ENCODE measurements around the gene MTX2.
"Not testable (repeated sequence)": the region's sequence is repeated elsewhere in the genome, so short reads cannot be mapped to it uniquely, and the experiment has no call there.

Gene MTX2

GRCh38 chr2:176356251-176356650 is 87.0 kb downstream of the MTX2 start:
- Histone ChIP-seq H3K27me3 (no peaks in the 10 kb centered on the region), H3K4me1 (no peaks in the 10 kb centered on the region), H3K9me3 (peaks cover 4% of the 10 kb centered on the region; the same call in 1 of the 2 replicates), H3K27ac (no peak overlapping the region), H3K36me3 (no peaks in the 10 kb centered on the region), H3K4me2 (no peak overlapping the region), H4K20me1 (no peaks in the 10 kb centered on the region), H3K4me3 (no peak overlapping the region), H3K9ac (no peak overlapping the region)
- TF ChIP-seq Cebpa-rat (IDR thresholded peaks at IDR 0.05), result no peak

GRCh38 chr2:176364273-176364977 is 95.2 kb downstream of the MTX2 start:
- Histone ChIP-seq H3K9ac (no peak overlapping the region), H3K4me1 (no peaks in the 10 kb centered on the region), H4K20me1 (no peaks in the 10 kb centered on the region), H3K4me3 (no peak overlapping the region), H3K9me3 (peaks cover 13% of the 10 kb centered on the region), H3K4me2 (no peak overlapping the region), H3K27me3 (no peaks in the 10 kb centered on the region), H3K36me3 (no peaks in the 10 kb centered on the region), H3K27ac (no peak overlapping the region)
- no peak for TF ChIP-seq Cebpa-rat (IDR thresholded peaks at IDR 0.05)

GRCh38 chr2:176368349-176368748 is 99.1 kb downstream of the MTX2 start:
- H3K36me3 ChIP-seq, result no peaks in the 10 kb centered on the region
- H3K4me2 ChIP-seq, result no peak overlapping the region
- H3K4me1 ChIP-seq, result no peaks in the 10 kb centered on the region
- peaks cover 13% of the 10 kb centered on the region for H3K9me3 ChIP-seq
- H4K20me1 ChIP-seq, result no peaks in the 10 kb centered on the region
- no peak overlapping the region for H3K9ac ChIP-seq
- no peak overlapping the region for H3K4me3 ChIP-seq
- no peak overlapping the region for H3K27ac ChIP-seq
- H3K27me3 ChIP-seq, result no peaks in the 10 kb centered on the region
- no peak for TF ChIP-seq Cebpa-rat (IDR thresholded peaks at IDR 0.05)

- H3K27ac ChIP-seq, result no peak overlapping the region
- H3K27me3 ChIP-seq, result no peaks in the 10 kb centered on the region
- peaks cover 13% of the 10 kb centered on the region for H3K9me3 ChIP-seq
- no peaks in the 10 kb centered on the region for H4K20me1 ChIP-seq
- H3K9ac ChIP-seq, result no peak overlapping the region
- no peaks in the 10 kb centered on the region for H3K4me1 ChIP-seq
- TF ChIP-seq Cebpa-rat (IDR thresholded peaks at IDR 0.05), result no peak
- no peaks in the 10 kb centered on the region for H3K36me3 ChIP-seq
- H3K4me3 ChIP-seq, result no peak overlapping the region
- H3K4me2 ChIP-seq, result no peak overlapping the region
Observed at GRCh38 chr2:176370467-176371171, 101.4 kb downstream of the MTX2 start.

GRCh38 chr2:176373155-176373554 is 103.9 kb downstream of the MTX2 start:
- not testable (repeated sequence) for H3K4me2 ChIP-seq, H3K4me3 ChIP-seq, H3K4me1 ChIP-seq, H3K27me3 ChIP-seq, H4K20me1 ChIP-seq, H3K27ac ChIP-seq, H3K9ac ChIP-seq, H3K36me3 ChIP-seq
- H3K9me3 ChIP-seq, result peaks cover 11% of the 10 kb centered on the region

- Histone ChIP-seq H3K4me3 (no peak overlapping the region), H4K20me1 (no peaks in the 10 kb centered on the region), H3K9me3 (peaks cover 10% of the 10 kb centered on the region), H3K4me1 (no peaks in the 10 kb centered on the region), H3K27me3 (no peaks in the 10 kb centered on the region), H3K9ac (no peak overlapping the region), H3K4me2 (no peak overlapping the region), H3K27ac (no peak overlapping the region), H3K36me3 (no peaks in the 10 kb centered on the region)
- no peak for TF ChIP-seq Cebpa-rat (IDR thresholded peaks at IDR 0.05)
Observed at GRCh38 chr2:176378323-176378722, 109.1 kb downstream of the MTX2 start.

- Histone ChIP-seq H3K9ac (no peak overlapping the region), H3K9me3 (peaks cover 10% of the 10 kb centered on the region), H3K4me2 (no peak overlapping the region), H4K20me1 (no peaks in the 10 kb centered on the region), H3K27ac (no peak overlapping the region), H3K4me1 (no peaks in the 10 kb centered on the region), H3K27me3 (no peaks in the 10 kb centered on the region), H3K4me3 (no peak overlapping the region), H3K36me3 (no peaks in the 10 kb centered on the region)
- TF ChIP-seq Cebpa-rat (IDR thresholded peaks at IDR 0.05), result no peak
Observed at GRCh38 chr2:176380341-176380740, 111.1 kb downstream of the MTX2 start.

- H3K4me3 ChIP-seq, result no peak overlapping the region
- H3K4me2 ChIP-seq, result no peak overlapping the region
- H3K27me3 ChIP-seq, result no peaks in the 10 kb centered on the region
- TF ChIP-seq Cebpa-rat (IDR thresholded peaks at IDR 0.05), result no peak
- H3K4me1 ChIP-seq, result no peaks in the 10 kb centered on the region
- H4K20me1 ChIP-seq, result no peaks in the 10 kb centered on the region
- H3K27ac ChIP-seq, result no peak overlapping the region
- no peaks in the 10 kb centered on the region for H3K36me3 ChIP-seq
- peaks cover 6% of the 10 kb centered on the region for H3K9me3 ChIP-seq
- H3K9ac ChIP-seq, result no peak overlapping the region
Observed at GRCh38 chr2:176383100-176383499, 113.9 kb downstream of the MTX2 start.

GRCh38 chr2:176383836-176384442 is 114.7 kb downstream of the MTX2 start:
- no peaks in the 10 kb centered on the region for H3K4me1 ChIP-seq
- no peaks in the 10 kb centered on the region for H3K27me3 ChIP-seq
- no peak overlapping the region for H3K4me2 ChIP-seq
- peaks cover 4% of the 10 kb centered on the region; the same call in 1 of the 2 replicates for H3K9me3 ChIP-seq
- H3K4me3 ChIP-seq, result no peak overlapping the region
- H3K36me3 ChIP-seq, result no peaks in the 10 kb centered on the region
- no peak for TF ChIP-seq Cebpa-rat (IDR thresholded peaks at IDR 0.05)
- no peaks in the 10 kb centered on the region for H4K20me1 ChIP-seq
- no peak overlapping the region for H3K27ac ChIP-seq
- H3K9ac ChIP-seq, result no peak overlapping the region

GRCh38 chr2:176385219-176385759 is 116.0 kb downstream of the MTX2 start:
- Histone ChIP-seq H3K4me2 (no peak overlapping the region), H3K9me3 (no peaks in the 10 kb centered on the region), H3K27me3 (no peaks in the 10 kb centered on the region), H3K36me3 (no peaks in the 10 kb centered on the region), H3K4me1 (no peaks in the 10 kb centered on the region), H4K20me1 (no peaks in the 10 kb centered on the region), H3K4me3 (no peak overlapping the region), H3K27ac (no peak overlapping the region), H3K9ac (no peak overlapping the region)
- TF ChIP-seq Cebpa-rat (IDR thresholded peaks at IDR 0.05), result no peak

All from BLaER1 (cell line).